Keratinocyte (primary cell): ENCODE data around the gene VAV2. TPM values are rescaled to one million over a fixed set of nuclear protein-coding genes. Genes with fewer than 3 reads are reported as not detected.

Experiments used
- DNase-seq: peaks from one replicate; pipeline ENCODE4 v3.0.0-alpha.2; 2011; ENCODE audit warnings: low read depth, missing footprints, low spot score
- FAIRE-seq: peaks from 2 replicates; lab custom pipeline; 2011; peaks lifted over from hg19 to GRCh38; lab: Jason Lieb, UNC
- H2AFZ ChIP-seq: 2 replicates; pipeline ENCODE4 v1.6.0; 2012; ENCODE audit warnings: low read length, control low read depth, inconsistent platforms; ENCODE audit not compliant: control insufficient read depth
- H3K27ac ChIP-seq: 2 replicates; pipeline ENCODE4 v1.5.1; 2011; ENCODE audit warnings: low read length; ENCODE audit not compliant: control insufficient read depth, insufficient read depth
- H3K27me3 ChIP-seq: 3 replicates; pipeline ENCODE4 v1.6.0; 2011; ENCODE audit warnings: low read length; ENCODE audit not compliant: control insufficient read depth, insufficient read depth; ENCODE audit errors: extremely low read depth
- H3K36me3 ChIP-seq, 2 experiments: 2 replicates in 1 of 2; 3 replicates in 1 of 2; pipeline ENCODE4 v1.5.1; 2011; ENCODE audit warnings: low read length in 2 of 2, mild to moderate bottlenecking in 1 of 2; ENCODE audit not compliant: control insufficient read depth in 2 of 2, insufficient read depth in 2 of 2; ENCODE audit errors: extremely low read depth in 1 of 2
- H3K4me1 ChIP-seq: 3 replicates; pipeline ENCODE4 v1.5.1; 2011; ENCODE audit warnings: low read length; ENCODE audit not compliant: control insufficient read depth, insufficient read depth; ENCODE audit errors: extremely low read depth
- H3K4me2 ChIP-seq: 3 replicates; pipeline ENCODE4 v1.6.0; 2011; ENCODE audit warnings: low read depth, low read length; ENCODE audit not compliant: control insufficient read depth, insufficient read depth; ENCODE audit errors: extremely low read depth
- H3K4me3 ChIP-seq, 3 experiments: fragments of 200-600 bp in 1 of 3; sonication (generic) in 1 of 3; 2 replicates in 2 of 3; 3 replicates in 1 of 3; pipeline ENCODE4 v1.5.1; 2011 to 2016; ENCODE audit warnings: low read length in 3 of 3, mild to moderate bottlenecking in 3 of 3, control low read depth in 2 of 3, inconsistent platforms in 1 of 3, low read depth in 1 of 3, mixed read lengths in 1 of 3, mixed run types in 1 of 3, moderate library complexity in 1 of 3; ENCODE audit not compliant: control insufficient read depth in 2 of 3, insufficient read depth in 2 of 3; ENCODE audit errors: extremely low read depth in 1 of 3
- H3K79me2 ChIP-seq: 2 replicates; pipeline ENCODE4 v1.6.0; 2012; ENCODE audit warnings: low read length; ENCODE audit not compliant: control insufficient read depth, insufficient read depth
- H3K9ac ChIP-seq: 3 replicates; pipeline ENCODE4 v1.6.0; 2011; ENCODE audit warnings: low read length; ENCODE audit not compliant: control insufficient read depth, insufficient read depth; ENCODE audit errors: extremely low read depth
- H3K9me1 ChIP-seq: 3 replicates; pipeline ENCODE4 v1.6.0; 2011; ENCODE audit warnings: low read length; ENCODE audit not compliant: control insufficient read depth, insufficient read depth; ENCODE audit errors: extremely low read depth
- H3K9me3 ChIP-seq: 2 replicates; pipeline ENCODE4 v1.5.1; 2012; ENCODE audit warnings: low read depth, low read length; ENCODE audit not compliant: control insufficient read depth
- H4K20me1 ChIP-seq: 3 replicates; pipeline ENCODE4 v1.6.0; 2011; ENCODE audit warnings: low read length; ENCODE audit not compliant: control insufficient read depth, insufficient read depth; ENCODE audit errors: extremely low read depth
- CTCF ChIP-seq, 3 experiments: IDR thresholded peaks in 1 of 3; conservative IDR thresholded peaks in 1 of 3; optimal IDR thresholded peaks in 1 of 3; 2 replicates in 2 of 3; 3 replicates in 1 of 3; pipeline versions ENCODE3 to v1.5.1; 2011; ENCODE audit warnings: low read length in 3 of 3, mild to moderate bottlenecking in 3 of 3, moderate library complexity in 2 of 3, control low read depth in 1 of 3, inconsistent platforms in 1 of 3; ENCODE audit not compliant: insufficient read depth in 2 of 3; ENCODE audit errors: extremely low read depth in 1 of 3
- EZH2 ChIP-seq: IDR thresholded peaks from one replicate; pipeline ENCODE4 v1.6.1; 2012; ENCODE audit warnings: inconsistent platforms, mild to moderate bottlenecking, low read length, moderate library complexity
- dilution Hi-C: fragments of 300-500 bp; cut with MboI; formaldehyde crosslinking; loops from one replicate; pipeline ENCODE4 v1.7.0; 2020; ENCODE audit warnings: low sequenced_read_pairs; ENCODE audit not compliant: extremely low pct_ligation_motif_present
- polyA plus RNA-seq, 5 experiments: library from polyadenylated mRNA; depleted of rRNA in 3 of 5; stranded (reverse) in 3 of 5; stranded (forward) in 1 of 5; unstranded in 1 of 5; fragments of >200 nt; gene quantifications; 1 replicate in 1 of 5; 2 replicates in 3 of 5; 3 replicates in 1 of 5; pipeline versions ENCODE4 v1.2.1 to v1.2.3, GENCODE V29; 2011 to 2012; ENCODE audit warnings: missing spikeins in 2 of 5, low read depth in 1 of 5, low replicate concordance in 1 of 5

The VAV2 gene
- polyA plus RNA-seq, 1 donor (not counting 4 experiments of a cell fraction or from before 2014, with no cell fraction given) = 16.4 TPM

- no peak for TF ChIP-seq CTCF (optimal IDR thresholded peaks at IDR 0.05 in 1 of 3, IDR thresholded peaks at IDR 0.05 in 1 of 3, conservative IDR thresholded peaks at IDR 0.05 in 1 of 3; ENCODE audit: extremely low read depth in 1 of 3, insufficient read depth in 2 of 3, low read length in 3 of 3)
- H3K4me1 ChIP-seq = no peaks in the 10 kb centered on the region
- H3K9me3 ChIP-seq = no peaks in the 10 kb centered on the region
- dilution Hi-C loops = no loop called here
- H3K27me3 ChIP-seq = no peaks in the 10 kb centered on the region
- no peak overlapping the region for H3K27ac ChIP-seq
- peaks cover 11 to 16% of the 10 kb centered on the region in 2 experiments for H3K36me3 ChIP-seq
- FAIRE-seq (no peak), DNase-seq (no peak)
- no peak overlapping the region for H3K9ac ChIP-seq
- H3K79me2 ChIP-seq = no peaks in the 10 kb centered on the region
- H2AFZ ChIP-seq = no peak overlapping the region
- no peak overlapping the region for H3K4me3 ChIP-seq
- H3K9me1 ChIP-seq = peaks cover 2% of the 10 kb centered on the region
- no peak overlapping the region for H3K4me2 ChIP-seq
- peaks cover 3% of the 10 kb centered on the region for H4K20me1 ChIP-seq
Observed at GRCh38 chr9:133815781-133816180, 176.3 kb downstream of the VAV2 start.

- DNase-seq = no peak
- H3K9me1 ChIP-seq = no peaks in the 10 kb centered on the region
- TF ChIP-seq CTCF (optimal IDR thresholded peaks at IDR 0.05 in 1 of 3, IDR thresholded peaks at IDR 0.05 in 1 of 3, conservative IDR thresholded peaks at IDR 0.05 in 1 of 3; ENCODE audit: extremely low read depth in 1 of 3, insufficient read depth in 2 of 3, low read length in 3 of 3) = no peak
- no peak for TF ChIP-seq EZH2
- H3K36me3 ChIP-seq = peaks cover 11 to 19% of the 10 kb centered on the region in 2 experiments
- no peak overlapping the region for H3K4me3 ChIP-seq
- no peaks in the 10 kb centered on the region for H3K27me3 ChIP-seq
- no peak overlapping the region for H3K27ac ChIP-seq
- no peak overlapping the region for H2AFZ ChIP-seq
- H3K4me1 ChIP-seq = no peaks in the 10 kb centered on the region
- no peak for FAIRE-seq
- H3K9me3 ChIP-seq = no peaks in the 10 kb centered on the region
- H4K20me1 ChIP-seq = peaks cover 3% of the 10 kb centered on the region
- H3K79me2 ChIP-seq = no peaks in the 10 kb centered on the region
- no peak overlapping the region for H3K4me2 ChIP-seq
- dilution Hi-C loops = no loop called here
- no peak overlapping the region for H3K9ac ChIP-seq
Observed at GRCh38 chr9:133814586-133815208, 177.4 kb downstream of the VAV2 start.
